Astrocyte (in vitro differentiated cells and primary cell): ENCODE measurements around the gene GSTP1.

Experiments used
- EZH2 ChIP-seq: IDR thresholded peaks from 2 replicates; pipeline ENCODE4 v1.6.1; 2012; ENCODE audit warnings: mild to moderate bottlenecking, low read length, inconsistent platforms; ENCODE audit not compliant: insufficient read depth
- TF ChIP-seq, protein P1 (sequence below): IDR thresholded peaks from 2 replicates; pipeline ENCODE4 v1.5.1; 2011; ENCODE audit warnings: low read depth, mild to moderate bottlenecking, inconsistent platforms, low read length, moderate library complexity; ENCODE audit not compliant: insufficient read depth

GRCh38 chr11:67585911-67586310 is 2.3 kb downstream of the GSTP1 start:
- TF ChIP-seq, protein P1, sequence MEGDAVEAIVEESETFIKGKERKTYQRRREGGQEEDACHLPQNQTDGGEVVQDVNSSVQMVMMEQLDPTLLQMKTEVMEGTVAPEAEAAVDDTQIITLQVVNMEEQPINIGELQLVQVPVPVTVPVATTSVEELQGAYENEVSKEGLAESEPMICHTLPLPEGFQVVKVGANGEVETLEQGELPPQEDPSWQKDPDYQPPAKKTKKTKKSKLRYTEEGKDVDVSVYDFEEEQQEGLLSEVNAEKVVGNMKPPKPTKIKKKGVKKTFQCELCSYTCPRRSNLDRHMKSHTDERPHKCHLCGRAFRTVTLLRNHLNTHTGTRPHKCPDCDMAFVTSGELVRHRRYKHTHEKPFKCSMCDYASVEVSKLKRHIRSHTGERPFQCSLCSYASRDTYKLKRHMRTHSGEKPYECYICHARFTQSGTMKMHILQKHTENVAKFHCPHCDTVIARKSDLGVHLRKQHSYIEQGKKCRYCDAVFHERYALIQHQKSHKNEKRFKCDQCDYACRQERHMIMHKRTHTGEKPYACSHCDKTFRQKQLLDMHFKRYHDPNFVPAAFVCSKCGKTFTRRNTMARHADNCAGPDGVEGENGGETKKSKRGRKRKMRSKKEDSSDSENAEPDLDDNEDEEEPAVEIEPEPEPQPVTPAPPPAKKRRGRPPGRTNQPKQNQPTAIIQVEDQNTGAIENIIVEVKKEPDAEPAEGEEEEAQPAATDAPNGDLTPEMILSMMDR, result no peak
- TF ChIP-seq EZH2, result no peak
